Parathyroid adenoma (tissue), 2 donors: ENCODE results near the gene TBC1D8B.
"Not testable (repeated sequence)": the region's sequence is repeated elsewhere in the genome, so short reads cannot be mapped to it uniquely, and the experiment has no call there.

Source experiments
- H2AFZ ChIP-seq: fragments of 300-600 bp; sonication (generic); one replicate; pipeline ENCODE4 v1.7.0; 2017; ENCODE audit warnings: antibody characterized with exemption, mild to moderate bottlenecking
- H3K27ac ChIP-seq: fragments of 300-600 bp; sonication (generic); one replicate; pipeline ENCODE4 v1.7.0; 2017
- H3K27me3 ChIP-seq: fragments of 300-600 bp; sonication (generic); one replicate; pipeline ENCODE4 v1.7.0; 2017; ENCODE audit warnings: low read length; ENCODE audit not compliant: control insufficient read depth, insufficient read depth
- H3K36me3 ChIP-seq: fragments of 300-600 bp; sonication (generic); one replicate; pipeline ENCODE4 v1.7.0; 2017; ENCODE audit warnings: low read length; ENCODE audit not compliant: control insufficient read depth, insufficient read depth
- H3K4me1 ChIP-seq: fragments of 300-600 bp; sonication (generic); one replicate; pipeline ENCODE4 v1.7.0; 2017; ENCODE audit warnings: control low read depth
- H3K4me2 ChIP-seq: fragments of 300-600 bp; sonication (generic); one replicate; pipeline ENCODE4 v1.7.0; 2017; ENCODE audit warnings: low read length
- H3K4me3 ChIP-seq: fragments of 300-600 bp; sonication (generic); one replicate; pipeline ENCODE4 v1.7.0; 2017; ENCODE audit warnings: low read depth, low read length
- H3K79me2 ChIP-seq: fragments of 300-600 bp; sonication (generic); one replicate; pipeline ENCODE4 v1.7.0; 2017; ENCODE audit warnings: control low read depth
- H3K9ac ChIP-seq: fragments of 300-600 bp; sonication (generic); one replicate; pipeline ENCODE4 v1.7.0; 2017; ENCODE audit warnings: mild to moderate bottlenecking
- H3K9me3 ChIP-seq: fragments of 300-600 bp; sonication (generic); one replicate; pipeline ENCODE4 v1.7.0; 2017; ENCODE audit warnings: low read length; ENCODE audit not compliant: control insufficient read depth
- CTCF ChIP-seq: fragments of 300-600 bp; sonication (generic); IDR thresholded peaks from one replicate; pipeline ENCODE4 v1.7.0; 2017; ENCODE audit warnings: antibody characterized with exemption, mild to moderate bottlenecking
- donor health status: primary hyperparathyroidism.

The TBC1D8B gene

DNA sequence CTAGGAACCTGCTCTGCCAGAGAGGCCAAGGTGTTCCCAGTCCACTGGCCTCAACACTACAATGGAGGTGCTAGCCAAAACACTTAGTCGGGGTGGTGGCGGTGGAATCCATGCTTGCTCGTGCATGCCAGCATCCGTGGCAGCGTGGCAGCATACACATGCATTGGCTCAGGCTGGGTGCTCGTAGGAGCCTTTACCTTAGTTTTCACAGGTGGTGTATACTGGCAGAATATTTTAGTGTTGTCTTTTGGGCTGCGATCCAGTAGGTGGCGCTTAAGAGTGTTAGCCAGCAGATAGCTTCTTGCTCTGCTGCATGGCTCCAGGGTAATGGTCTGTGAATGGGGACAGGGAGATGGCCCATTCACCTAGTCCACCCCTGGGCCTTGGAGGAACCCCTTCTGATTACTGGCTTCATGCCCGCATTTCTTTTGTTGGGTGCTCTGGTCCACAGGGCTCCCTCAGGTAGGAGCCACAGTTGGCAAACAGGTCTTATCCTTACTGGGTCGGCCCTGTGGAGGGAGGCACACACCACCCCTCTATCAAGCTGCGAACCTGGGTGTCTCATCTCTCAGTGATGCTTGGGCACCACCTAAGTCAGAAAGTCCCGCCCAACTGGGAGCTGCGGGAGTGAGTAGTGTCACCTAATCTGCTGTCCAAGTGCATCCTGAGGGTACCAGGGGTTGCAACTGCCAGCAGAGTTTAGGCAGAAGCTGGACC is 60.7 kb downstream of the TBC1D8B start:
- Histone ChIP-seq H3K9me3 (no peaks in the 10 kb centered on the region), H3K27ac (no peak overlapping the region), H3K4me3 (no peak overlapping the region), H2AFZ (no peak overlapping the region), H3K27me3 (no peaks in the 10 kb centered on the region), H3K4me2 (no peak overlapping the region), H3K36me3 (no peaks in the 10 kb centered on the region), H3K4me1 (no peaks in the 10 kb centered on the region), H3K9ac (no peak overlapping the region), H3K79me2 (no peaks in the 10 kb centered on the region)
- TF ChIP-seq CTCF: peak; percentile 24

- no peak overlapping the region for H3K4me3 ChIP-seq
- no peak overlapping the region for H2AFZ ChIP-seq
- no peaks in the 10 kb centered on the region for H3K79me2 ChIP-seq
- no peaks in the 10 kb centered on the region for H3K27me3 ChIP-seq
- H3K4me2 ChIP-seq: no peak overlapping the region
- H3K4me1 ChIP-seq: no peaks in the 10 kb centered on the region
- no peak overlapping the region for H3K27ac ChIP-seq
- no peak for TF ChIP-seq CTCF
- no peak overlapping the region for H3K9ac ChIP-seq
- H3K9me3 ChIP-seq: no peaks in the 10 kb centered on the region
- H3K36me3 ChIP-seq: no peaks in the 10 kb centered on the region
These were observed 61.2 kb downstream of the TBC1D8B start for GRCh38 chrX:106863697-106864096.

- not testable (repeated sequence) for H3K4me1 ChIP-seq, H3K36me3 ChIP-seq, H3K4me2 ChIP-seq, H2AFZ ChIP-seq, H3K4me3 ChIP-seq, H3K9ac ChIP-seq, H3K27ac ChIP-seq, H3K27me3 ChIP-seq, H3K9me3 ChIP-seq, H3K79me2 ChIP-seq
These were observed 70.3 kb downstream of the TBC1D8B start for GRCh38 chrX:106872796-106873195.

- H3K9me3 ChIP-seq: no peaks in the 10 kb centered on the region
- no peak overlapping the region for H3K9ac ChIP-seq
- no peak overlapping the region for H3K4me3 ChIP-seq
- no peaks in the 10 kb centered on the region for H3K27me3 ChIP-seq
- TF ChIP-seq CTCF: peak; percentile 27
- H3K4me2 ChIP-seq: no peak overlapping the region
- H2AFZ ChIP-seq: no peak overlapping the region
- H3K4me1 ChIP-seq: no peaks in the 10 kb centered on the region
- no peaks in the 10 kb centered on the region for H3K36me3 ChIP-seq
- H3K27ac ChIP-seq: no peak overlapping the region
- H3K79me2 ChIP-seq: no peaks in the 10 kb centered on the region
These were observed 71.6 kb downstream of the TBC1D8B start for GRCh38 chrX:106874075-106874474.

DNA sequence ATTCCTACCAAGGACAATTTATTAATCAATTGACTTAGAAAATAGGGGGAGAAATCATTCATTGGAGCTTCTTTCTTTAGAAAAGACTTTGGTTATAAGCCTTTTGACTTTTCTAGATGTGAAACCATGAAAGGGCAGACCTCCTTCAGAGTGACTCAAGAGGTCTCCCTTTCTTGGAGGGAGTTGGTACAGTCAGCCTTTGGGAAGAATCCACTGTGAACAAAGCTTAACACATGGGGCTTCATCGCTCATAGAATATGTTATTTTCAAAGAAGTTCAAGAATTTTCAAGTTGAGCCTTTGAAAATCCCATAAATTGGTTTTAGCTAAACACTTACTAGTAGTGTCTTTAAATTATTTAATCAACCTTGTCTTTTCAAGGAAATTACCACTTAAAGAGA is 72.7 kb downstream of the TBC1D8B start:
- Histone ChIP-seq H3K4me2 (no peak overlapping the region), H3K9ac (no peak overlapping the region)

More for the DNA sequence above, 72.7 kb downstream of the TBC1D8B start:
- Histone ChIP-seq H3K27me3 (no peaks in the 10 kb centered on the region), H3K79me2 (no peaks in the 10 kb centered on the region), H3K27ac (no peak overlapping the region), H3K4me3 (no peak overlapping the region), H3K36me3 (no peaks in the 10 kb centered on the region), H2AFZ (no peak overlapping the region), H3K4me1 (no peaks in the 10 kb centered on the region), H3K9me3 (no peaks in the 10 kb centered on the region)
- no peak for TF ChIP-seq CTCF
